PC-3 (cell line): ENCODE measurements around the gene EHHADH.

Experiments used
- EZH2 ChIP-seq: fragments of 300-600 bp; sonication (generic); IDR thresholded peaks from one replicate; pipeline ENCODE4 v1.6.1; 2017; ENCODE audit warnings: antibody characterized with exemption, mild to moderate bottlenecking, low read length; ENCODE audit not compliant: unreplicated experiment
- EZH2phosphoT487 ChIP-seq: fragments of 300-600 bp; sonication (generic); IDR thresholded peaks from 2 replicates; pipeline ENCODE4 v1.6.1; 2018; ENCODE audit warnings: mild to moderate bottlenecking, antibody characterized with exemption, low read length, borderline replicate concordance
- TF ChIP-seq, protein P1 (sequence below): fragments of 300-600 bp; sonication (generic); conservative IDR thresholded peaks from 2 replicates; pipeline ENCODE4 v1.5.1; 2017; ENCODE audit warnings: antibody characterized with exemption, low read depth, mild to moderate bottlenecking, low read length

DNA sequence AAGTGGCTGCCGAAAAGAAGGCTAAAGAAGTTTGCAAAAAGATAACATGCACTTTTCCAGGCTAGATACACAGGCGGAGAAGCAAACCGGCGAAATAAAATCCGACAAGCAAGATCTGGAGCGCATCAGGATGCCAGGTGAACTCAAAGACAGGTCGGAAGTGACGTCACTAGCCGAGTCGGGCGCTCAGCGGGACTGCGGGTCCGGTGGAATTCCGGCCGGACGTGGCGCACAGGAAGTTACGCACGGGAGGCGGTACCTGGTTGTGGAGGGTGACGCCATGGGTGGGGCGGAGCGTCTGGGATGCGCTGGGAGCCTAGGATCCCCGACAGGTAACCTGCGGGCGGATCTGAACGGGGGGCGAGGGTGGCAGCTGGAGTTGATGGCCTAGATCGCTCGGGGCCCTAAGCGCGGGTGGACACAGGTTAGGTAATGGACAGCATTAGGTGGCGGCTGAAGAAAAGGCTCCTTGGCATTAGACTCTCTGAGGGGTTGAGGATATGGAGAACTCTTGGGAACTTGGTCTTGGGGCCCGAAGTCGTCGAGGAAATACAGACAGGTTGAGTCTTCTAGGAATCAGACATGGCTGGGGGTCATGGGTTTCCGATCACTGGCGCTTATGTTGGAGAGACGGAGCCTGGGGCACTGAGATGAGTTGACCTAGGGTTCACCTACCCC, 29.0 kb upstream of the EHHADH start:
- TF ChIP-seq, protein P1, sequence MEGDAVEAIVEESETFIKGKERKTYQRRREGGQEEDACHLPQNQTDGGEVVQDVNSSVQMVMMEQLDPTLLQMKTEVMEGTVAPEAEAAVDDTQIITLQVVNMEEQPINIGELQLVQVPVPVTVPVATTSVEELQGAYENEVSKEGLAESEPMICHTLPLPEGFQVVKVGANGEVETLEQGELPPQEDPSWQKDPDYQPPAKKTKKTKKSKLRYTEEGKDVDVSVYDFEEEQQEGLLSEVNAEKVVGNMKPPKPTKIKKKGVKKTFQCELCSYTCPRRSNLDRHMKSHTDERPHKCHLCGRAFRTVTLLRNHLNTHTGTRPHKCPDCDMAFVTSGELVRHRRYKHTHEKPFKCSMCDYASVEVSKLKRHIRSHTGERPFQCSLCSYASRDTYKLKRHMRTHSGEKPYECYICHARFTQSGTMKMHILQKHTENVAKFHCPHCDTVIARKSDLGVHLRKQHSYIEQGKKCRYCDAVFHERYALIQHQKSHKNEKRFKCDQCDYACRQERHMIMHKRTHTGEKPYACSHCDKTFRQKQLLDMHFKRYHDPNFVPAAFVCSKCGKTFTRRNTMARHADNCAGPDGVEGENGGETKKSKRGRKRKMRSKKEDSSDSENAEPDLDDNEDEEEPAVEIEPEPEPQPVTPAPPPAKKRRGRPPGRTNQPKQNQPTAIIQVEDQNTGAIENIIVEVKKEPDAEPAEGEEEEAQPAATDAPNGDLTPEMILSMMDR, result no peak
- no peak for TF ChIP-seq EZH2
- TF ChIP-seq EZH2phosphoT487, result no peak
